Measurements from ENCODE around the gene MCM7. TPM values are rescaled to one million over a fixed set of nuclear protein-coding genes. Genes with fewer than 3 reads are reported as not detected.
A peak's percentile ranks its signal among the peaks of the same experiment; 100 is the strongest.
"Not testable (repeated sequence)": the region's sequence is repeated elsewhere in the genome, so short reads cannot be mapped to it uniquely, and the experiment has no call there.

MCM7 gene
- total RNA-seq, result 100 to 1,000 TPM; 205 to 388 TPM

- Mint-ChIP-seq H3K27ac (peak within 1 kb of the TSS; percentile 90), H3K4me3 (peak within 1 kb of the TSS; percentile 89), H3K27me3 (no peaks in the 10 kb centered on the region), H3K36me3 (ENCODE audit: low read depth) (peaks cover 68% of the 10 kb centered on the region), H3K9me3 (no peaks in the 10 kb centered on the region), H3K4me1 (peaks cover 28% of the 10 kb centered on the region)
- ATAC-seq (replicated peaks), result peak; percentile 93
Observed at GRCh38 chr7:100101016-100101862, at the start of gene MCM7, which contains the start of gene AP4M1. TSS of gene MCM7 (minus strand) at chr7:100101397. CDS start at chr7:100101294, 103 bp downstream. TSS of gene AP4M1 (plus strand) at chr7:100101643. CDS start at chr7:100101715, 72 bp downstream.

GRCh38 chr7:100148559-100149328 lies 47.5 kb upstream of the MCM7 start, which contains the start of gene LAMTOR4:
TSS of gene LAMTOR4 (plus strand) at chr7:100148918. CDS start at chr7:100148973, 55 bp downstream.
- ATAC-seq (replicated peaks), result peak; percentile 99
- H3K9me3 Mint-ChIP-seq, result no peaks in the 10 kb centered on the region
- no peaks in the 10 kb centered on the region for H3K27me3 Mint-ChIP-seq
- H3K4me3 Mint-ChIP-seq, result peak within 1 kb of the TSS; percentile 88
- H3K27ac Mint-ChIP-seq, result peak within 1 kb of the TSS; percentile 90
- H3K4me1 Mint-ChIP-seq, result peaks cover 14% of the 10 kb centered on the region
- H3K36me3 Mint-ChIP-seq (ENCODE audit: low read depth), result peaks cover 37% of the 10 kb centered on the region

- H3K4me1 Mint-ChIP-seq, result peaks cover 14% of the 10 kb centered on the region
- H3K27ac Mint-ChIP-seq, result peak overlapping the region; percentile 90
- H3K36me3 Mint-ChIP-seq (ENCODE audit: low read depth), result peaks cover 31% of the 10 kb centered on the region
- peak overlapping the region; percentile 88 for H3K4me3 Mint-ChIP-seq
- H3K9me3 Mint-ChIP-seq, result no peaks in the 10 kb centered on the region
- H3K27me3 Mint-ChIP-seq, result no peaks in the 10 kb centered on the region
- ATAC-seq (replicated peaks), result no peak
Observed at GRCh38 chr7:100148225-100148558, 47.0 kb upstream of the MCM7 start.

GRCh38 chr7:100147278-100147677 lies 46.1 kb upstream of the MCM7 start:
- H3K4me1 Mint-ChIP-seq, result peaks cover 9% of the 10 kb centered on the region
- no peak overlapping the region for H3K27ac Mint-ChIP-seq
- ATAC-seq (replicated peaks), result no peak
- H3K9me3 Mint-ChIP-seq, result no peaks in the 10 kb centered on the region
- no peaks in the 10 kb centered on the region for H3K27me3 Mint-ChIP-seq
- H3K36me3 Mint-ChIP-seq (ENCODE audit: low read depth), result peaks cover 22% of the 10 kb centered on the region
- H3K4me3 Mint-ChIP-seq, result no peak overlapping the region

- not testable (repeated sequence) for H3K4me3 Mint-ChIP-seq; H3K9me3 Mint-ChIP-seq; H3K27me3 Mint-ChIP-seq; H3K27ac Mint-ChIP-seq; ATAC-seq (replicated peaks); H3K4me1 Mint-ChIP-seq
- peaks cover 13% of the 10 kb centered on the region for H3K36me3 Mint-ChIP-seq (ENCODE audit: low read depth)
Observed at GRCh38 chr7:100146350-100146749, 45.2 kb upstream of the MCM7 start.

- Mint-ChIP-seq H3K9me3 (no peaks in the 10 kb centered on the region), H3K27me3 (no peaks in the 10 kb centered on the region), H3K4me1 (no peaks in the 10 kb centered on the region), H3K36me3 (ENCODE audit: low read depth) (no peaks in the 10 kb centered on the region), H3K27ac (no peak overlapping the region), H3K4me3 (no peak overlapping the region)
- no peak for ATAC-seq (replicated peaks)
Observed at GRCh38 chr7:100142461-100142860, 41.3 kb upstream of the MCM7 start.

GRCh38 chr7:100141555-100141949 lies 40.4 kb upstream of the MCM7 start:
- Mint-ChIP-seq H3K9me3 (no peaks in the 10 kb centered on the region), H3K4me3 (no peak overlapping the region), H3K4me1 (no peaks in the 10 kb centered on the region), H3K36me3 (ENCODE audit: low read depth) (no peaks in the 10 kb centered on the region), H3K27me3 (no peaks in the 10 kb centered on the region), H3K27ac (no peak overlapping the region)
- no peak for ATAC-seq (replicated peaks)

GRCh38 chr7:100137851-100138760 lies 36.9 kb upstream of the MCM7 start:
- no peak for ATAC-seq (replicated peaks)
- H3K27me3 Mint-ChIP-seq, result no peaks in the 10 kb centered on the region
- no peaks in the 10 kb centered on the region for H3K4me1 Mint-ChIP-seq
- no peak overlapping the region for H3K4me3 Mint-ChIP-seq
- H3K36me3 Mint-ChIP-seq (ENCODE audit: low read depth), result no peaks in the 10 kb centered on the region
- H3K9me3 Mint-ChIP-seq, result no peaks in the 10 kb centered on the region
- peak overlapping the region; percentile 8 for H3K27ac Mint-ChIP-seq

GRCh38 chr7:100132697-100133151 lies 31.5 kb upstream of the MCM7 start:
- no peaks in the 10 kb centered on the region for H3K9me3 Mint-ChIP-seq
- H3K36me3 Mint-ChIP-seq (ENCODE audit: low read depth), result no peaks in the 10 kb centered on the region
- H3K4me1 Mint-ChIP-seq, result no peaks in the 10 kb centered on the region
- H3K27ac Mint-ChIP-seq, result peak overlapping the region; percentile 45
- H3K27me3 Mint-ChIP-seq, result no peaks in the 10 kb centered on the region
- ATAC-seq (replicated peaks), result peak; percentile 85
- H3K4me3 Mint-ChIP-seq, result peak overlapping the region; percentile 5

GRCh38 chr7:100132126-100132525 lies 30.9 kb upstream of the MCM7 start:
- peak overlapping the region; percentile 53 for H3K4me3 Mint-ChIP-seq
- H3K27me3 Mint-ChIP-seq, result no peaks in the 10 kb centered on the region
- no peaks in the 10 kb centered on the region for H3K4me1 Mint-ChIP-seq

GRCh38 chr7:100130608-100131453 lies 29.6 kb upstream of the MCM7 start:
- Mint-ChIP-seq H3K9me3 (no peaks in the 10 kb centered on the region), H3K4me1 (no peaks in the 10 kb centered on the region), H3K4me3 (peak overlapping the region; percentile 53), H3K27me3 (no peaks in the 10 kb centered on the region), H3K27ac (no peak overlapping the region), H3K36me3 (ENCODE audit: low read depth) (peaks cover 10% of the 10 kb centered on the region)
- ATAC-seq (replicated peaks), result no peak

More at GRCh38 chr7:100132126-100132525, 30.9 kb upstream of the MCM7 start:
- Mint-ChIP-seq H3K9me3 (no peaks in the 10 kb centered on the region), H3K36me3 (ENCODE audit: low read depth) (peaks cover under 1% of the 10 kb centered on the region), H3K27ac (no peak overlapping the region)
- ATAC-seq (replicated peaks), result no peak

GRCh38 chr7:100130220-100130607 lies 29.0 kb upstream of the MCM7 start:
- not testable (repeated sequence) for H3K27ac Mint-ChIP-seq; H3K27me3 Mint-ChIP-seq; H3K9me3 Mint-ChIP-seq; H3K4me1 Mint-ChIP-seq; ATAC-seq (replicated peaks)
- Mint-ChIP-seq H3K36me3 (ENCODE audit: low read depth) (peaks cover 10% of the 10 kb centered on the region), H3K4me3 (peak overlapping the region; percentile 53)

GRCh38 chr7:100128637-100128963 lies 27.4 kb upstream of the MCM7 start:
- Mint-ChIP-seq H3K9me3 (no peaks in the 10 kb centered on the region), H3K27me3 (no peaks in the 10 kb centered on the region), H3K36me3 (ENCODE audit: low read depth) (peaks cover 17% of the 10 kb centered on the region), H3K4me1 (peaks cover 5% of the 10 kb centered on the region), H3K4me3 (peak overlapping the region; percentile 98), H3K27ac (no peak overlapping the region)
- ATAC-seq (replicated peaks), result no peak
